Measurements from ENCODE around the gene HIVEP3. TPM values are rescaled to one million over a fixed set of nuclear protein-coding genes. Genes with fewer than 3 reads are reported as not detected.

HIVEP3 gene
- total RNA-seq, 2 donors from 2014 or later: 2.3 to 12.8 TPM

DNA sequence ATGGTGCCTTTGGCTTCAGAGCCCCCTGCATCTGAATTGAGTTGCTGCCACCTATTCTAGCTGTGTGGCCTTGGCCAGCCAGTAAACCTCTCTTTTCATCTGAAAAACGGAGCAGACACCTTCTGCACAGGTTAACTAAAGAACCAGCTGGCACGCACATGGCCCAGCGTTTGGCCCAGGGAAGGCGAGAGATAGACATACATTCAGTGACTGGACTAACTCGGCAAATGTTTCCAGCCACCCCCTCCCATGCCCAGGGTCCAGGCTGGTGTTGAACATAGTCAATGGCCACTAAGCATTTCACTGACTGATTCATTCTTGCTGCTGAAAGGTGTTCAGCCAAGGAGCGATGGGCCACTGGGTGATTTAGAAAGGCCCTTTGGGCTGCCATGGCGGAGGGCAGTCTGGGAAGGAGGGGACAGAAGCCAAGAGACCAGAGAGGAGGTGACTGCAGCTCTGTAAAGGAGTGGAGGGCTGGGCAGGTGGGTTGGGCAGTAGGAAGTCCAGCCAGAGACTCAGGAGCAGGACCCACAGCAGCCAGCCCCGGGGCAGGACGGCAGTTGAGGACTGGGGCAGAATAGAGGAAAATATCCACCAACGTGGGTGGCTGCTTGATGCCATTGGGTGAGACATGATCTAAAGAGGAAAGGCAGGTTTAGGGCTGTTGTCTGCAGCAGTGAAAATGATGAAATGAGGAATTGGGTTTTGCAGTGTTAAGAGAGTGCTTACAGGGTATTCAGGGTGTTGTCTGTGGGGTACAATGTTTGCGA is 184.3 kb downstream of the HIVEP3 start:
- Histone ChIP-seq H3K4me1 (ENCODE audit: control insufficient read depth in 1 of 2, low read depth in 2 of 2) (peaks cover 2 to 16% of the 10 kb centered on the region in 2 donors), H3K9me3 (no peaks in the 10 kb centered on the region), H3K27ac (no peak overlapping the region), H3K4me3 (no peak overlapping the region), H3K36me3 (no peaks in the 10 kb centered on the region), H3K27me3 (replicated peaks; ENCODE audit: insufficient read depth) (no peaks in the 10 kb centered on the region)
- no peak for ATAC-seq (ENCODE audit: insufficient number of reproducible peaks, low FRiP score, low read depth)
- TF ChIP-seq, protein P1, sequence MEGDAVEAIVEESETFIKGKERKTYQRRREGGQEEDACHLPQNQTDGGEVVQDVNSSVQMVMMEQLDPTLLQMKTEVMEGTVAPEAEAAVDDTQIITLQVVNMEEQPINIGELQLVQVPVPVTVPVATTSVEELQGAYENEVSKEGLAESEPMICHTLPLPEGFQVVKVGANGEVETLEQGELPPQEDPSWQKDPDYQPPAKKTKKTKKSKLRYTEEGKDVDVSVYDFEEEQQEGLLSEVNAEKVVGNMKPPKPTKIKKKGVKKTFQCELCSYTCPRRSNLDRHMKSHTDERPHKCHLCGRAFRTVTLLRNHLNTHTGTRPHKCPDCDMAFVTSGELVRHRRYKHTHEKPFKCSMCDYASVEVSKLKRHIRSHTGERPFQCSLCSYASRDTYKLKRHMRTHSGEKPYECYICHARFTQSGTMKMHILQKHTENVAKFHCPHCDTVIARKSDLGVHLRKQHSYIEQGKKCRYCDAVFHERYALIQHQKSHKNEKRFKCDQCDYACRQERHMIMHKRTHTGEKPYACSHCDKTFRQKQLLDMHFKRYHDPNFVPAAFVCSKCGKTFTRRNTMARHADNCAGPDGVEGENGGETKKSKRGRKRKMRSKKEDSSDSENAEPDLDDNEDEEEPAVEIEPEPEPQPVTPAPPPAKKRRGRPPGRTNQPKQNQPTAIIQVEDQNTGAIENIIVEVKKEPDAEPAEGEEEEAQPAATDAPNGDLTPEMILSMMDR (IDR thresholded peaks at IDR 0.05): no peak
- DNase-seq (ENCODE audit: low spot score): no peak

DNA sequence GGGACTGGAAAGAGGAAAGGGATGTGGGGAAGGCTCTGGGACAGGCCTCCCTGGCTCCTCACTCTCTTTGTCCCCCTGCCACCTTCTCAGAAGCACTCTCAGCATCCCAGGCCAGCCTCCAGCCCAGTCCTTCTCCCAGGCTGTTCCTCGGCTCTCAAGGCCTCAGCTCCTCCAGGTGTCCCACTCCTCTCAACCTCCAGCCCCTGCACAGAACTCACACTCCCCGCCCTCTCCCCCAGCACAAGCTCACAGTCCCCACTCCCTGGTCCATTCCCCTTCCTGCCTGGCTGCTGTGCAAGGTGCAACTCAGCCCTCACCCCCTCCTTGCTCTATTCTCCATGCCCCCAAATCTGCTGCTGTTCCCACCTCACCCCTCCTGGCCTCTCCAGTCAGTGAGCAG is 185.0 kb downstream of the HIVEP3 start:
- DNase-seq (ENCODE audit: low spot score) (no peak), ATAC-seq (ENCODE audit: insufficient number of reproducible peaks, low FRiP score, low read depth) (no peak)
- Histone ChIP-seq H3K9me3 (no peaks in the 10 kb centered on the region), H3K4me3 (no peak overlapping the region), H3K4me1 (ENCODE audit: control insufficient read depth in 1 of 2, low read depth in 2 of 2) (peaks cover under 1 to 16% of the 10 kb centered on the region in 2 donors), H3K27ac (no peak overlapping the region), H3K36me3 (no peaks in the 10 kb centered on the region), H3K27me3 (replicated peaks; ENCODE audit: insufficient read depth) (no peaks in the 10 kb centered on the region)
- TF ChIP-seq, protein P1 (IDR thresholded peaks at IDR 0.05): no peak

DNA sequence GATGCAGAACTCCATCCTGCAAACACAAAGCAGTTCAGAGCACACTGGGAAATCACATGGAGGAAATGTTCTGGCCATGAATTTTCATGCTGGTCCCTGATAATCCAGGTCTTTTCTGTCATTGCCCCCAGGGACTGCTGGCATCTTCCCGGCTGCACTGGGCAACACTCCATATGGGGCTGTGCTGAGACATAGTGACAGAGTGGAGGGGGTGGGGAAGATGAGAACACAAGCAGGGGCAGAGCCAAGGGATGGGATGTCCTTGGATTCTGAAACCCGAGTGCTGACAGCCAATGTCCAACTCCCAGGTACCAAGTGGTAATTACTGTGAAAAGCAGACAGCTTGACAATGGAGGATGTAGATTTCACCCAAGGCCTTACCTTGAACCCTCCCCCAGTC is 185.7 kb downstream of the HIVEP3 start:
- H3K9me3 ChIP-seq: no peaks in the 10 kb centered on the region
- H3K36me3 ChIP-seq: no peaks in the 10 kb centered on the region
- ATAC-seq (ENCODE audit: insufficient number of reproducible peaks, low FRiP score, low read depth) (no peak), DNase-seq (ENCODE audit: low spot score) (no peak)
- H3K27ac ChIP-seq: no peak overlapping the region
- H3K27me3 ChIP-seq (replicated peaks; ENCODE audit: insufficient read depth): no peaks in the 10 kb centered on the region
- TF ChIP-seq, protein P1 (IDR thresholded peaks at IDR 0.05): no peak
- no peak overlapping the region for H3K4me3 ChIP-seq
- peaks cover 3 to 16% of the 10 kb centered on the region in 2 donors for H3K4me1 ChIP-seq (ENCODE audit: control insufficient read depth in 1 of 2, low read depth in 2 of 2)

DNA sequence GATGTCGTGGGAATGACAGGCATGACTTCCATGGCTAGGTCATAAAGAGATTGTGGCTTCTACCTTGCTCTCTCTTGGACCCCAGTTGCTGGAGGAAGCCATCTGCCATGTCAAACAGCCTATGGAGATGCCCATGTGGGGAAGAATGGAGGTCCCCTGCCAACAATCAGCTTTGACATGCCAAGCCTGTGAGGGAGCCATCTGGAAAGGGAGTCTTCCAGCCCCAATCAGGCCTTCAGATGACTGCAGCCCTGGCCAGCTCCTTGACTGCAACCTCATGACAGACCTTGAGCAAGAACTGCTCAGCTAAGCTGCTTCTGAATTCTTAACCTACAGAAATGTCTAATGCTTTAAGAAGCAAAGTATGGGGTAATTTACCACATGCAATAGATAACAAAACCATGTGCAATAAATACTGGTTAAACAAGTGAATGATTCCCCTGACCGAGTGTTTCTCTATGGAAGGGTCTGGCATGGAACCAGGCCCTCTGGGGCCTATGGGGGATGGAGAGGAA is 187.1 kb downstream of the HIVEP3 start:
- H3K4me1 ChIP-seq (ENCODE audit: control insufficient read depth in 1 of 2, low read depth in 2 of 2): peaks cover 3 to 16% of the 10 kb centered on the region in 2 donors
- TF ChIP-seq, protein P1 (IDR thresholded peaks at IDR 0.05): no peak
- no peaks in the 10 kb centered on the region for H3K36me3 ChIP-seq
- no peaks in the 10 kb centered on the region for H3K9me3 ChIP-seq
- no peak for ATAC-seq (ENCODE audit: insufficient number of reproducible peaks, low FRiP score, low read depth)
- no peak for DNase-seq (ENCODE audit: low spot score)
- H3K27ac ChIP-seq: no peak overlapping the region
- H3K4me3 ChIP-seq: no peak overlapping the region
- no peaks in the 10 kb centered on the region for H3K27me3 ChIP-seq (replicated peaks; ENCODE audit: insufficient read depth)

DNA sequence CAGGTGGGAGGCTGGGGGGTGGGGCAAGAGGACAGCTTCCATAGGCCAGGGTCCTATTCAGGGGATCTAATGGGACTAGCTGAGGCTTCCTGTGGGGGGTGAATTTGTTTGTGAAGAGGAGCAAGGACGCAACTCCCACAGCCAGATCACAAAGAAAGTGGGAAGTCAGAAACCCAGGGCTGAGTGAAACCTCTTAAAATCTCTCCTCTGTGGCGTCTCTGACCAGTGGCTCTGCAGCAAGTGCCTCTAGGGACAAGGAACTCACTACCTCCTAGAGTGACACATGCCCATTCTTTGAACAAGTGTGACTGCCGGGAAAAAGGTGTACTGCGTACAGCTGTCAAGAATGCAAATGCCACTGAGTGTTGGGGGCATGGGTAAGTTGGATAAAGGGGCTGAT is 187.9 kb downstream of the HIVEP3 start:
- no peak for ATAC-seq (ENCODE audit: insufficient number of reproducible peaks, low FRiP score, low read depth)

More for the DNA sequence above, 187.9 kb downstream of the HIVEP3 start:
- H3K9me3 ChIP-seq: no peaks in the 10 kb centered on the region
- H3K36me3 ChIP-seq: no peaks in the 10 kb centered on the region
- H3K4me3 ChIP-seq: no peak overlapping the region
- H3K4me1 ChIP-seq (ENCODE audit: control insufficient read depth in 1 of 2, low read depth in 2 of 2): peaks cover 3 to 16% of the 10 kb centered on the region in 2 donors
- no peaks in the 10 kb centered on the region for H3K27me3 ChIP-seq (replicated peaks; ENCODE audit: insufficient read depth)
- TF ChIP-seq, protein P1 (IDR thresholded peaks at IDR 0.05): no peak
- H3K27ac ChIP-seq: no peak overlapping the region
- no peak for DNase-seq (ENCODE audit: low spot score)
